ENCODE measurements around the gene KCNJ4.
"Not testable (repeated sequence)": the region's sequence is repeated elsewhere in the genome, so short reads cannot be mapped to it uniquely, and the experiment has no call there.

KCNJ4 gene

GRCh38 chr22:38404419-38404818 is 50.6 kb downstream of the KCNJ4 start:
- DNase-seq = no peak

GRCh38 chr22:38403812-38404211 is 51.2 kb downstream of the KCNJ4 start:
- no peak for DNase-seq

- DNase-seq = no peak
Measured at GRCh38 chr22:38402204-38402603, 52.8 kb downstream of the KCNJ4 start.

- no peak for DNase-seq
Measured at GRCh38 chr22:38401336-38402084, 53.5 kb downstream of the KCNJ4 start.

GRCh38 chr22:38400256-38400655 is 54.7 kb downstream of the KCNJ4 start:
- DNase-seq = not testable (repeated sequence)

- DNase-seq = peak; percentile 87
Measured at GRCh38 chr22:38398609-38399461, 56.2 kb downstream of the KCNJ4 start.

- DNase-seq = not testable (repeated sequence)
Measured at GRCh38 chr22:38398181-38398608, 56.8 kb downstream of the KCNJ4 start.

GRCh38 chr22:38397189-38398085 is 57.6 kb downstream of the KCNJ4 start:
- DNase-seq = no peak

GRCh38 chr22:38396440-38397069 is 58.4 kb downstream of the KCNJ4 start:
- DNase-seq = not testable (repeated sequence)

GRCh38 chr22:38395944-38396343 is 59.1 kb downstream of the KCNJ4 start:
- DNase-seq = not testable (repeated sequence)

- DNase-seq = not testable (repeated sequence)
Measured at GRCh38 chr22:38394929-38395624, 59.9 kb downstream of the KCNJ4 start.

GRCh38 chr22:38389428-38389818 is 65.6 kb downstream of the KCNJ4 start:
- DNase-seq = not testable (repeated sequence)

GRCh38 chr22:38388506-38389427 is 66.2 kb downstream of the KCNJ4 start:
- DNase-seq = not testable (repeated sequence)

GRCh38 chr22:38386918-38387317 is 68.1 kb downstream of the KCNJ4 start:
- not testable (repeated sequence) for DNase-seq

- DNase-seq = no peak
Measured at GRCh38 chr22:38383417-38383816, 71.6 kb downstream of the KCNJ4 start.

GRCh38 chr22:38381371-38381770 is 73.6 kb downstream of the KCNJ4 start:
- DNase-seq = not testable (repeated sequence)
